Measurements from ENCODE around the gene KCNIP1.

The KCNIP1 gene

DNA sequence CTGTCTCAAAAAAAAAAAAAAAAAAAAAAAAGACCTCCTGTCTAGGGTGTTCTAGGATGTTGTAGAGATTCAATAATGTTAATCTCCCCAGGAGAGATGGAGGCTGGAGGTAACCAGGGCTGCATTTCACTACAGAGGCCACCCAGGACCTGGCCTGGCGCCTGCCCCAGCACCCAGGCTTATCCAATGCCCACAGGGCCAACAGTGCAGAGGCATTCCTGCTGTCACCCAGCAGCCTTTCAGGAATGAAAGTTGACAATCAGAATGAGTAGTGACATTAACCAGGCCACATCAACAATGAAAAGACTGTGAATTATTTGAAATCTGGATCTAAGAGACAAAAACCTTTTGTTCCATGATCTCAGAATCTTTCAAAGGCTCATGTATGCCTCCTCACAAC is 243.5 kb downstream of the KCNIP1 start:
- Histone ChIP-seq H3K36me3 (ENCODE audit: control insufficient read depth in 1 of 2, insufficient read depth in 2 of 2, low read depth in 1 of 2, low read length in 2 of 2) (no peaks in the 10 kb centered on the region), H3K27me3 (ENCODE audit: control insufficient read depth in 1 of 2, insufficient read depth in 1 of 2, low read length in 2 of 2) (peaks cover 42 to 65% of the 10 kb centered on the region in 2 experiments), H3K4ac (ENCODE audit: low read depth in 1 of 2, low read length in 2 of 2) (no peak overlapping the region), H3K9me3 (ENCODE audit: control insufficient read depth, low read length) (no peaks in the 10 kb centered on the region), H2BK5ac (ENCODE audit: low read depth, low read length, poor library complexity, severe bottlenecking) (no peak overlapping the region), H2BK12ac (ENCODE audit: low read length in 2 of 2) (no peak overlapping the region), H2AFZ (ENCODE audit: low read depth, low read length) (no peak overlapping the region), H3K4me1 (ENCODE audit: control insufficient read depth, insufficient read depth, low read depth, low read length) (peaks cover 8% of the 10 kb centered on the region), H4K91ac (ENCODE audit: low read length) (no peak overlapping the region), H3K23ac (ENCODE audit: low read length in 2 of 2) (no peak overlapping the region), H2AK5ac (ENCODE audit: low read length, severe bottlenecking) (no peak overlapping the region), H3K27ac (ENCODE audit: low read length, poor library complexity, severe bottlenecking) (no peak overlapping the region), H2BK15ac (ENCODE audit: low read depth, poor library complexity, severe bottlenecking) (no peak overlapping the region), H3K79me1 (replicated peaks; ENCODE audit: low read length, poor library complexity, severe bottlenecking) (no peaks in the 10 kb centered on the region), H4K8ac (ENCODE audit: low read length) (no peak overlapping the region), H3K18ac (ENCODE audit: low read depth in 1 of 2, low read length in 2 of 2) (no peak overlapping the region), H2BK120ac (ENCODE audit: low read depth, low read length) (no peak overlapping the region), H3K4me2 (ENCODE audit: low read length, poor library complexity, severe bottlenecking) (no peak overlapping the region), H3K4me3 (ENCODE audit: insufficient read depth in 1 of 2, low read depth in 1 of 2, low read length in 2 of 2) (no peak overlapping the region), H3K9ac (ENCODE audit: low read length) (no peak overlapping the region), H3K14ac (ENCODE audit: low read length in 2 of 2) (no peak overlapping the region)
- DNase-seq, result no peak
- 63% methylated on average over 1 of the region's 1 CpG for WGBS

- Histone ChIP-seq H3K36me3 (ENCODE audit: control insufficient read depth in 1 of 2, insufficient read depth in 2 of 2, low read depth in 1 of 2, low read length in 2 of 2) (no peaks in the 10 kb centered on the region), H3K79me1 (replicated peaks; ENCODE audit: low read length, poor library complexity, severe bottlenecking) (no peaks in the 10 kb centered on the region), H4K8ac (ENCODE audit: low read length) (no peak overlapping the region), H3K4me1 (ENCODE audit: control insufficient read depth, insufficient read depth, low read depth, low read length) (peaks cover 8% of the 10 kb centered on the region), H2BK12ac (ENCODE audit: low read length in 2 of 2) (no peak overlapping the region), H3K27ac (ENCODE audit: low read length, poor library complexity, severe bottlenecking) (no peak overlapping the region), H3K4ac (ENCODE audit: low read depth in 1 of 2, low read length in 2 of 2) (no peak overlapping the region), H2BK15ac (ENCODE audit: low read depth, poor library complexity, severe bottlenecking) (no peak overlapping the region), H3K27me3 (ENCODE audit: control insufficient read depth in 1 of 2, insufficient read depth in 1 of 2, low read length in 2 of 2) (peaks cover 46 to 70% of the 10 kb centered on the region in 2 experiments), H3K23ac (ENCODE audit: low read length in 2 of 2) (no peak overlapping the region), H3K4me2 (ENCODE audit: low read length, poor library complexity, severe bottlenecking) (no peak overlapping the region), H4K91ac (ENCODE audit: low read length) (no peak overlapping the region), H3K9me3 (ENCODE audit: control insufficient read depth, low read length) (no peaks in the 10 kb centered on the region), H3K9ac (ENCODE audit: low read length) (no peak overlapping the region), H2AK5ac (ENCODE audit: low read length, severe bottlenecking) (no peak overlapping the region), H2BK120ac (ENCODE audit: low read depth, low read length) (no peak overlapping the region), H3K18ac (ENCODE audit: low read depth in 1 of 2, low read length in 2 of 2) (no peak overlapping the region), H2AFZ (ENCODE audit: low read depth, low read length) (no peak overlapping the region), H2BK5ac (ENCODE audit: low read depth, low read length, poor library complexity, severe bottlenecking) (no peak overlapping the region), H3K14ac (ENCODE audit: low read length in 2 of 2) (no peak overlapping the region), H3K4me3 (ENCODE audit: insufficient read depth in 1 of 2, low read depth in 1 of 2, low read length in 2 of 2) (no peak overlapping the region)
- DNase-seq, result peak; percentile 28
- WGBS, result 88% methylated on average over 10 of the region's 10 CpGs
These were observed 244.0 kb downstream of the KCNIP1 start for GRCh38 chr5:170747851-170748250.

GRCh38 chr5:170748951-170749471 is 245.2 kb downstream of the KCNIP1 start:
- Histone ChIP-seq H4K91ac (ENCODE audit: low read length) (no peak overlapping the region), H2AK5ac (ENCODE audit: low read length, severe bottlenecking) (no peak overlapping the region), H3K79me1 (replicated peaks; ENCODE audit: low read length, poor library complexity, severe bottlenecking) (no peaks in the 10 kb centered on the region), H3K4me2 (ENCODE audit: low read length, poor library complexity, severe bottlenecking) (no peak overlapping the region), H3K4ac (ENCODE audit: low read depth in 1 of 2, low read length in 2 of 2) (no peak overlapping the region), H2BK12ac (ENCODE audit: low read length in 2 of 2) (no peak overlapping the region), H3K9ac (ENCODE audit: low read length) (no peak overlapping the region), H3K18ac (ENCODE audit: low read depth in 1 of 2, low read length in 2 of 2) (no peak overlapping the region), H3K23ac (ENCODE audit: low read length in 2 of 2) (no peak overlapping the region), H3K4me1 (ENCODE audit: control insufficient read depth, insufficient read depth, low read depth, low read length) (peaks cover 8% of the 10 kb centered on the region), H3K36me3 (ENCODE audit: control insufficient read depth in 1 of 2, insufficient read depth in 2 of 2, low read depth in 1 of 2, low read length in 2 of 2) (no peaks in the 10 kb centered on the region), H3K9me3 (ENCODE audit: control insufficient read depth, low read length) (no peaks in the 10 kb centered on the region), H2AFZ (ENCODE audit: low read depth, low read length) (no peak overlapping the region), H2BK15ac (ENCODE audit: low read depth, poor library complexity, severe bottlenecking) (no peak overlapping the region), H3K4me3 (ENCODE audit: insufficient read depth in 1 of 2, low read depth in 1 of 2, low read length in 2 of 2) (no peak overlapping the region), H3K14ac (ENCODE audit: low read length in 2 of 2) (no peak overlapping the region), H4K8ac (ENCODE audit: low read length) (no peak overlapping the region), H3K27ac (ENCODE audit: low read length, poor library complexity, severe bottlenecking) (no peak overlapping the region), H2BK5ac (ENCODE audit: low read depth, low read length, poor library complexity, severe bottlenecking) (no peak overlapping the region), H3K27me3 (ENCODE audit: control insufficient read depth in 1 of 2, insufficient read depth in 1 of 2, low read length in 2 of 2) (peaks cover 45 to 66% of the 10 kb centered on the region in 2 experiments), H2BK120ac (ENCODE audit: low read depth, low read length) (no peak overlapping the region)
- WGBS, result 69% methylated on average over 11 of the region's 13 CpGs
- no peak for DNase-seq

- Histone ChIP-seq H3K27me3 (ENCODE audit: control insufficient read depth in 1 of 2, insufficient read depth in 1 of 2, low read length in 2 of 2) (peaks cover 42 to 62% of the 10 kb centered on the region in 2 experiments), H2BK15ac (ENCODE audit: low read depth, poor library complexity, severe bottlenecking) (no peak overlapping the region), H3K36me3 (ENCODE audit: control insufficient read depth in 1 of 2, insufficient read depth in 2 of 2, low read depth in 1 of 2, low read length in 2 of 2) (no peaks in the 10 kb centered on the region), H2AFZ (ENCODE audit: low read depth, low read length) (no peak overlapping the region), H2BK12ac (ENCODE audit: low read length in 2 of 2) (no peak overlapping the region), H2BK120ac (ENCODE audit: low read depth, low read length) (no peak overlapping the region), H2AK5ac (ENCODE audit: low read length, severe bottlenecking) (no peak overlapping the region), H3K4me3 (ENCODE audit: insufficient read depth in 1 of 2, low read depth in 1 of 2, low read length in 2 of 2) (no peak overlapping the region), H3K4ac (ENCODE audit: low read depth in 1 of 2, low read length in 2 of 2) (no peak overlapping the region), H3K23ac (ENCODE audit: low read length in 2 of 2) (no peak overlapping the region), H3K4me2 (ENCODE audit: low read length, poor library complexity, severe bottlenecking) (no peak overlapping the region), H4K91ac (ENCODE audit: low read length) (no peak overlapping the region), H2BK5ac (ENCODE audit: low read depth, low read length, poor library complexity, severe bottlenecking) (no peak overlapping the region), H4K8ac (ENCODE audit: low read length) (no peak overlapping the region), H3K9ac (ENCODE audit: low read length) (no peak overlapping the region), H3K18ac (ENCODE audit: low read depth in 1 of 2, low read length in 2 of 2) (no peak overlapping the region), H3K27ac (ENCODE audit: low read length, poor library complexity, severe bottlenecking) (no peak overlapping the region), H3K79me1 (replicated peaks; ENCODE audit: low read length, poor library complexity, severe bottlenecking) (no peaks in the 10 kb centered on the region), H3K14ac (ENCODE audit: low read length in 2 of 2) (no peak overlapping the region), H3K9me3 (ENCODE audit: control insufficient read depth, low read length) (no peaks in the 10 kb centered on the region), H3K4me1 (ENCODE audit: control insufficient read depth, insufficient read depth, low read depth, low read length) (peaks cover 5% of the 10 kb centered on the region)
- DNase-seq, result no peak
- WGBS, result 90% methylated on average over 7 of the region's 7 CpGs
These were observed 246.2 kb downstream of the KCNIP1 start for GRCh38 chr5:170749911-170750431.
